ENCODE results near the gene BCL2L12.

BCL2L12 gene

GRCh38 chr19:49645592-49645991 is 20.1 kb upstream of the BCL2L12 start:
- Histone ChIP-seq H3K9me3 (replicated peaks; ENCODE audit: insufficient read depth, low read length) (no peaks in the 10 kb centered on the region), H2AFZ (ENCODE audit: low read length) (no peak overlapping the region), H3K9ac (ENCODE audit: low read length) (no peak overlapping the region), H3K79me2 (ENCODE audit: low read length) (peaks cover 70% of the 10 kb centered on the region), H3K4me1 (ENCODE audit: low read length) (peaks cover 8% of the 10 kb centered on the region), H3K36me3 (replicated peaks; ENCODE audit: insufficient read depth, low read length) (no peaks in the 10 kb centered on the region), H3F3A (ENCODE audit: insufficient read depth, low read length) (peaks cover 9% of the 10 kb centered on the region), H3K4me3 (ENCODE audit: low read length) (no peak overlapping the region), H3K27me3 (replicated peaks; ENCODE audit: insufficient read depth, low read length) (no peaks in the 10 kb centered on the region), H3K27ac (ENCODE audit: low read length) (no peak overlapping the region), H4K20me1 (ENCODE audit: insufficient read depth, low read length) (no peaks in the 10 kb centered on the region), H3K4me2 (ENCODE audit: low read depth, low read length) (no peak overlapping the region), H3K9me2 (replicated peaks; ENCODE audit: insufficient read depth, low read length) (no peaks in the 10 kb centered on the region)
- DNase-seq = no peak
- TF ChIP-seq EZH2phosphoT487 (IDR thresholded peaks at IDR 0.05; ENCODE audit: low read length) (no peak), EZH2 (optimal IDR thresholded peaks at IDR 0.05; ENCODE audit: low read depth, low read length) (no peak), CTCF (IDR thresholded peaks at IDR 0.05; ENCODE audit: low read length) (no peak)

GRCh38 chr19:49645995-49646394 is 19.7 kb upstream of the BCL2L12 start:
- no peak overlapping the region for H2AFZ ChIP-seq (ENCODE audit: low read length)
- no peak overlapping the region for H3K4me3 ChIP-seq (ENCODE audit: low read length)
- TF ChIP-seq EZH2phosphoT487 (IDR thresholded peaks at IDR 0.05; ENCODE audit: low read length) (no peak), CTCF (IDR thresholded peaks at IDR 0.05; ENCODE audit: low read length) (no peak), EZH2 (optimal IDR thresholded peaks at IDR 0.05; ENCODE audit: low read depth, low read length) (no peak)
- H3K9me3 ChIP-seq (replicated peaks; ENCODE audit: insufficient read depth, low read length) = no peaks in the 10 kb centered on the region
- no peak overlapping the region for H3K4me2 ChIP-seq (ENCODE audit: low read depth, low read length)
- no peaks in the 10 kb centered on the region for H3K27me3 ChIP-seq (replicated peaks; ENCODE audit: insufficient read depth, low read length)
- H3K27ac ChIP-seq (ENCODE audit: low read length) = no peak overlapping the region
- H4K20me1 ChIP-seq (ENCODE audit: insufficient read depth, low read length) = no peaks in the 10 kb centered on the region
- H3K79me2 ChIP-seq (ENCODE audit: low read length) = peaks cover 71% of the 10 kb centered on the region
- H3K4me1 ChIP-seq (ENCODE audit: low read length) = peaks cover 8% of the 10 kb centered on the region
- H3K9me2 ChIP-seq (replicated peaks; ENCODE audit: insufficient read depth, low read length) = no peaks in the 10 kb centered on the region
- DNase-seq = no peak
- peaks cover 5% of the 10 kb centered on the region for H3F3A ChIP-seq (ENCODE audit: insufficient read depth, low read length)
- H3K36me3 ChIP-seq (replicated peaks; ENCODE audit: insufficient read depth, low read length) = no peaks in the 10 kb centered on the region
- H3K9ac ChIP-seq (ENCODE audit: low read length) = no peak overlapping the region

GRCh38 chr19:49646586-49646985 is 19.1 kb upstream of the BCL2L12 start:
- Histone ChIP-seq H3K79me2 (ENCODE audit: low read length) (peaks cover 74% of the 10 kb centered on the region), H3K9me2 (replicated peaks; ENCODE audit: insufficient read depth, low read length) (no peaks in the 10 kb centered on the region), H3K27me3 (replicated peaks; ENCODE audit: insufficient read depth, low read length) (no peaks in the 10 kb centered on the region), H3K9ac (ENCODE audit: low read length) (no peak overlapping the region), H3K4me2 (ENCODE audit: low read depth, low read length) (no peak overlapping the region), H3K27ac (ENCODE audit: low read length) (no peak overlapping the region), H4K20me1 (ENCODE audit: insufficient read depth, low read length) (no peaks in the 10 kb centered on the region), H3K36me3 (replicated peaks; ENCODE audit: insufficient read depth, low read length) (no peaks in the 10 kb centered on the region), H3K4me1 (ENCODE audit: low read length) (peaks cover 8% of the 10 kb centered on the region), H3K9me3 (replicated peaks; ENCODE audit: insufficient read depth, low read length) (no peaks in the 10 kb centered on the region), H3F3A (ENCODE audit: insufficient read depth, low read length) (no peaks in the 10 kb centered on the region), H3K4me3 (ENCODE audit: low read length) (no peak overlapping the region), H2AFZ (ENCODE audit: low read length) (no peak overlapping the region)
- no peak for TF ChIP-seq EZH2phosphoT487 (IDR thresholded peaks at IDR 0.05; ENCODE audit: low read length)
- no peak for DNase-seq

GRCh38 chr19:49651029-49651819 is 14.5 kb upstream of the BCL2L12 start:
- Histone ChIP-seq H2AFZ (ENCODE audit: low read length) (no peak overlapping the region), H3K27me3 (replicated peaks; ENCODE audit: insufficient read depth, low read length) (no peaks in the 10 kb centered on the region), H3K4me3 (ENCODE audit: low read length) (no peak overlapping the region), H3K9me3 (replicated peaks; ENCODE audit: insufficient read depth, low read length) (no peaks in the 10 kb centered on the region), H3K36me3 (replicated peaks; ENCODE audit: insufficient read depth, low read length) (no peaks in the 10 kb centered on the region; the same call in 1 of the 2 replicates), H3F3A (ENCODE audit: insufficient read depth, low read length) (no peaks in the 10 kb centered on the region), H3K79me2 (ENCODE audit: low read length) (peaks cover 33% of the 10 kb centered on the region), H3K4me2 (ENCODE audit: low read depth, low read length) (no peak overlapping the region), H3K9me2 (replicated peaks; ENCODE audit: insufficient read depth, low read length) (no peaks in the 10 kb centered on the region), H3K9ac (ENCODE audit: low read length) (no peak overlapping the region), H4K20me1 (ENCODE audit: insufficient read depth, low read length) (no peaks in the 10 kb centered on the region), H3K4me1 (ENCODE audit: low read length) (no peaks in the 10 kb centered on the region), H3K27ac (ENCODE audit: low read length) (no peak overlapping the region)
- TF ChIP-seq EZH2 (optimal IDR thresholded peaks at IDR 0.05; ENCODE audit: low read depth, low read length) = no peak
- TF ChIP-seq CTCF (IDR thresholded peaks at IDR 0.05; ENCODE audit: low read length) = no peak
- no peak for TF ChIP-seq EZH2phosphoT487 (IDR thresholded peaks at IDR 0.05; ENCODE audit: low read length)
- DNase-seq = no peak

Measured in MM.1S (cell line).